ENCODE data around the gene PRPSAP2.
"Not testable (repeated sequence)": the region's sequence is repeated elsewhere in the genome, so short reads cannot be mapped to it uniquely, and the experiment has no call there.

The PRPSAP2 gene

DNA sequence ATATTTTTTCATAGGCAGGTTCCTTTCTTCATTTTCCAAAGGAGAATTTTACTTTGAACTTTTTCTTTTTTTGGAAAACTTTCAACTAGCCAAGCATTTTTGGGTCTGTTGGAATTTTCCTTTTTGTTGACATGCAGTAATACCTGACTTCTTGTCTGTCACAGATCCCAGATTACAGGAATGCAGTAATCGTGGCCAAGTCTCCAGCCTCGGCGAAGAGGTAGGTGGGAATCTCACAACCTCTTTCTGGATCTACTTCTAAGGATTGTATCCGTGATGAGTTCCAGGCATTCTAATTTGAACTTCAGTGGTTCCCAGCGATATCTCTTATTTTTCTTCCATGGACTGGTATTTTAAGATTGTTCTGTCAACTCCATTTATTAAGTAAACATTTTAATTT lies 31.7 kb downstream of the PRPSAP2 start:
- no peak for DNase-seq (ENCODE audit: low read depth)

- no peak for DNase-seq (ENCODE audit: low read depth)
These were observed 33.6 kb downstream of the PRPSAP2 start for GRCh38 chr17:18891541-18891940.

- no peak for DNase-seq (ENCODE audit: low read depth)
These were observed 38.2 kb downstream of the PRPSAP2 start for GRCh38 chr17:18896146-18896545.

GRCh38 chr17:18896947-18897346 lies 39.0 kb downstream of the PRPSAP2 start:
- no peak for DNase-seq (ENCODE audit: low read depth)

DNA sequence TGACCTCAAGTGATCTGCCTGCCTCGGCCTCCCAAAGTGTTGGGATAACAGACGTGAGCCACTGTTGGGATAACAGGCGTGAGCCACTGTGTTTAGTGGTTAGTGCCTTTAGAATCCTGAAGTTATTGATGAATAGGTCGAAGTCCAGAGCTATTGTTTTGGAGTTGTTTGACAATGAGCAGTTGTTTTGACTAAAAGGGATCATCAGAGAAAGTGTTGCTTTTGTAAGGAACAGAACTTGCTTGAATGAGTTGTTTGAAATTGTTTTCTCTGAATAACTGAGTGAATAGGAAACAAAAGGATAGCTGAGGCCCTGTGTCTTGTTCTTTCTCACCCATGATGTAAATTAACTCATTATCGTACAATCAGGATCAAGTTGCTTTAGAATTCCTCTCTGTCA lies 46.6 kb downstream of the PRPSAP2 start:
- no peak for DNase-seq (ENCODE audit: low read depth)

- DNase-seq (ENCODE audit: low read depth): no peak
These were observed 47.3 kb downstream of the PRPSAP2 start for GRCh38 chr17:18905226-18905625.

DNA sequence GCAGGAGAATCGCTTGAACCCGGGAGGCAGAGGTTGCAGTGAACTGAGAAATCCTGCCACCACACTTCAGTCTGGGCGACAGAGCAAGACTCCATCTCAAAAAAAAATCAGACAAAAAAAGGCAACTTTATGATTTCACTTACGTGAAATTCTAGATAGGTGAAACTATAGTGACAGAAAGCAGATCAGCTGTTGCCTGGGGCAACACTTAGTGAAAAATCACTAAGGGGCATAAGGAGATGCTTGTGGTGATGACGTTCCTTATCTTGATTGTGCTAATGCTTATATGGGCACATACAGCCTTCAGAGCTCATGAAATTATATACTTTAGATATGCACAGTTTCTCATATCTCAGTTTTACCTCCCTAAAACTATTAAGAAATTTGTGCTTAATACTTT lies 52.4 kb downstream of the PRPSAP2 start:
- DNase-seq (ENCODE audit: low read depth): no peak

DNA sequence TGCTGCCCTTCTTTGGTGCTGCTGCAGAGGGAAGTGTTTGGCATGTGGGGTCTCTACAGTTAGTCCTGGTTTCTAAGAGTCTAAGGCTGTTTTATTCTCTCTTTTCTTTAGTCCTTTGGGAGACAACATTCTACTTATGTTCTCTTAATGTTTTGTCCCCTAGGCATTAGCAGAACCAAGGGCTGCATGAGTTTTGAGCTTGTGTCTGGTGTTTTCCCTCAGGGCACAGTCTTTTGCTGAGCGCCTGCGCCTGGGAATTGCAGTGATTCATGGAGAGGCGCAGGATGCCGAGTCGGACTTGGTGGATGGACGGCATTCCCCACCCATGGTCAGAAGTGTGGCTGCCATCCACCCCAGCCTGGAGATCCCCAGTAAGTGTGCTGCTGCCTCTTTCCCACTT lies 53.0 kb downstream of the PRPSAP2 start:
- DNase-seq (ENCODE audit: low read depth): no peak

DNA sequence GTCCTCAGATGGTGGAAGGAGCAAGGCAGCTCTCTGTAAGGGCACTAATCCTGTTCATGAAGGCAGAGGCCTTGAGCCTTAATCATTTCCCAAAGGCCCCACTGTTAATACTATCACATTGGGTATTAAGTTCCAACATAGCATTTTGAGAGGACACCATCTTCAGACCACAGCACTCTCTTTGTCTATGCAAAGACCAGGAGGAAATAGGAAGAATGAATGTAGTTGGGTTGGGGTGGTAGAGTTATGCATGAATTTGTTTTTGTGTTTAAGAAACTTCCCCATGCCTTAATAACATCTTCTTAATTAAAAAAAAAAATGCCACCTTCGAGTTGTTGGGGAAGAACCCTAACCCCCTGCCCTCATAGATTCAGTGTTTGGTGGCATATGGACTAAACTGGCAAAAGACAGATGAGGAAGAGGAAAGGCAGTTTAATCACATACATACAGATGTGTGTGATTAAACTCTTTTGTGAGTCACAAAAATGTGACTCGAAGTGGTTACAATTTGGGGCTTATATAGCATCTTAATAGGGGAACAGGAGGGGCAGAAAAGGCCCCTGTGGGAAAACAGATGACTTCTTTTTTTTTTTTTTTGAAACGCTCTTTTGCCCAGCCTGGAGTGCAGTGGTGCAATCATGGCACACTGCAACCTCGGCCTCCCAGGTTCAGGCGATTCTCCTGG lies 59.0 kb downstream of the PRPSAP2 start:
- peak; percentile 29 for DNase-seq (ENCODE audit: low read depth)

DNA sequence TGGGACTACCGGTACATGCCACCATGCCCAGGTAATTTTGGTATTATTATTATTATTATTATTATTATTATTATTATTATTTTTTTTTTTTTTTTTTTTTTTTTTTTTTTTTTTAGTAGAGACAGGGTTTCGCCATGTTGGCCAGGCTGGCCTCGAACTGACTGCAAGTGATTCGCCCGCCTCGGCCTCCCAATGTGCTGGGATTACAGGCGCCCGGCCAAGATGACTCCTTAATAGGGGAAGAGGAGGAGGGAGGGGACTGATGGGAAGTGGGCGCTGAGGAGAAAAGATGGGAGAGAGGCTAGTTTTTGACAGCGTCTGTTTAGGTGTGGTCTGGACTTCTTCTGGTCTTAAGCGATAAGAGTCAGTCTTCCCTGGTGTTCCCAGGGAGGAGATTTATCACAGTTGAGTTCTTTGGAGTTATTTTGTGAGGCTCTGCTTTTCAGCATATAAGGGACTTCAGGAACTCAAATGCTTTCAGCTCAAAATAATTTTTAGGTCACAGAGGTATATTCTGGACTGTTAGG lies 59.6 kb downstream of the PRPSAP2 start:
- DNase-seq (ENCODE audit: low read depth): no peak

DNA sequence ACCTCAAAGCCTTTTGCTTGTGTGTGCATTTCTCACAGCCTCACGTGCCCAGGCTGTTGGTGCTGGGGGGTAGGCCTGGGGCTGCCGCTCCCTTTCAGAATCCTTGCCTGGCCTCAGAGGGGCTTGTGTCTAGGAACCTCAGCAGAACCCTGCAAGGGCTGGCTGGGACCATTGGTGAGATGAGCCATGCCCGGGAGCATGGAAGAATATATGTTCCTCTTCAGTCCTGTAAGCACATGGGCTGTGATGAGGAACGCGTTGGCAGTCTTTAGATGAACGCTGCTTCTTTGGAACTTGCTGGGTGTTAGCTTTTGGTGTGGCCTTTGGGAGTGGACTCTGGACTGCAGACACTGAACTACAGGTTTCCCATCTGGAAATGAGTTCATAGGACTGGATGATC lies 62.0 kb downstream of the PRPSAP2 start:
- DNase-seq (ENCODE audit: low read depth): no peak

GRCh38 chr17:18920911-18921441 lies 63.0 kb downstream of the PRPSAP2 start:
- DNase-seq (ENCODE audit: low read depth): no peak

- no peak for DNase-seq (ENCODE audit: low read depth)
These were observed 63.6 kb downstream of the PRPSAP2 start for GRCh38 chr17:18921485-18921884.

GRCh38 chr17:18921912-18922451 lies 64.1 kb downstream of the PRPSAP2 start:
- DNase-seq (ENCODE audit: low read depth): no peak

DNA sequence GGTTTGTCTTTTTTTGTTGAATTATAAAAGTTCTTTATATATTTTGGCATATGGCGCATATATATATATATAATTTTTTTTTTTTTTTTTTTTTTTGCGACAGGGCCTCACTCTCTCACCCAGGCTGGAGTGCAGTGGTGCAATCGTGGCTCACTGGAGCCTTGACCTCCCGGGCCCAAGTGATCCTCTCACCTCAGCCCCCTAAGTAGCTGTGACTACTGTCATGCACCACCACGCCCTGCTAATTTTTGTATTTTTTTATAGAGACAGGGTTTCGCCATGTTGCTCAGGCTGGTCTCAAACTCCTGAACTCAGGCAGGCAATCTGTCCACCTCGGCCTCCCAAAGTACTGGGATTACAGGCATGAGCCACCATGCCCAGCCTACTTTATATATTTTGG lies 64.7 kb downstream of the PRPSAP2 start:
- DNase-seq (ENCODE audit: low read depth): not testable (repeated sequence)

- no peak for DNase-seq (ENCODE audit: low read depth)
These were observed 67.3 kb downstream of the PRPSAP2 start for GRCh38 chr17:18925187-18925586.

DNA sequence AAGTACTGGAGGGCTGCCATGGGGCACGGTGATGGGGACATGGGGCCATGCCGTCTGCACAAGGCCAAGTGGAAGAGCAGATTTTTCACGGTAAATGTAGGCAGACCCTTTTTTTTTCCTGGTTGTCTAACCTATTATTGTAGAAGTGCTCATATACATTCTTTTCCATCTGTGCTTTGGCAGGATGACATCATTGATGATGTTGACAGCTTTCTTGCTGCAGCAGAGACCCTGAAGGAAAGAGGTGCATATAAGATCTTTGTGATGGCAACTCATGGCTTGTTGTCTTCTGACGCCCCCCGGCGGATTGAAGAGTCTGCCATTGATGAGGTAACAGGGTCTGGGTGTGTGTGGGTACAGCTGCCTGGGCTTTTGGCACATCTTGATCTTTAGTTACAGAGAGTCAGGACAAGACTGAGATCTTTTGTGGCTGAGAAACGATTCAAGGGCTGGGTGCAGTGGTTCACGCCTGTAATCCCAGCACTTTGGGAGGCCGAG lies 70.7 kb downstream of the PRPSAP2 start:
- DNase-seq (ENCODE audit: low read depth): no peak

DNA sequence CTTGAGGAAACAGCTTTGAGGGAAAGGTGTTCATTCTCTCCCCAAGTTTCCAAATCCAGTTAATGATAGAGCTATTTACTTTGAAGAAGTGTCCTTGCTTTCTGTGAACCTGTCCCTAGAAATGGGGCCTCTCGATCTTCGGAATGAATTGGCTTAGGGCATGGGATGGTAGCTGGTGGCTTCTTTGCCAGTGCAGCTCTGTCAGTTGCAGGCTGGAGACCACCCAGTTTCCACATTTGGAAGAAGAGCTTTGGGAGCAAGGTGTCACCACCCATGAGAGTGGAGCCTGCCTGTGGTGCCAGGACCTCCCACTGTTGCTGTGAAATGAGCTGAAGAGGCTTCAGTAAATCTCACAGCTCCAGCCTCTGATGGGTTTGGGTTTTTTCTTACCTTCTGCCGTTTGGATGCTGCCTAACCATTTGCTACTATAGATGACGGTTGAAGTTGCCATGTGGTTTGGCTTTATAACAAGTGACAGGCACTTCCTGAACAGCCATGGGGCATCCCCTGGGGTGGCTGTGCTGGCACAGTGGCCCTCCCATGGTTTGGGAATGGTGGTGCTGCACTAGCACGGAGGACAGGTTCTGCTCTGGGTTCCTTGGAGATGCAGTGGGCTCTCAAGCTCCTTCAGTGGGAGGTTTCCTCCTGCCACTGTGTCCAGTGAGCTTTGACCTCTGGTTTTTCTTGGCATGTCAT lies 74.6 kb downstream of the PRPSAP2 start:
- DNase-seq (ENCODE audit: low read depth): no peak

DNA sequence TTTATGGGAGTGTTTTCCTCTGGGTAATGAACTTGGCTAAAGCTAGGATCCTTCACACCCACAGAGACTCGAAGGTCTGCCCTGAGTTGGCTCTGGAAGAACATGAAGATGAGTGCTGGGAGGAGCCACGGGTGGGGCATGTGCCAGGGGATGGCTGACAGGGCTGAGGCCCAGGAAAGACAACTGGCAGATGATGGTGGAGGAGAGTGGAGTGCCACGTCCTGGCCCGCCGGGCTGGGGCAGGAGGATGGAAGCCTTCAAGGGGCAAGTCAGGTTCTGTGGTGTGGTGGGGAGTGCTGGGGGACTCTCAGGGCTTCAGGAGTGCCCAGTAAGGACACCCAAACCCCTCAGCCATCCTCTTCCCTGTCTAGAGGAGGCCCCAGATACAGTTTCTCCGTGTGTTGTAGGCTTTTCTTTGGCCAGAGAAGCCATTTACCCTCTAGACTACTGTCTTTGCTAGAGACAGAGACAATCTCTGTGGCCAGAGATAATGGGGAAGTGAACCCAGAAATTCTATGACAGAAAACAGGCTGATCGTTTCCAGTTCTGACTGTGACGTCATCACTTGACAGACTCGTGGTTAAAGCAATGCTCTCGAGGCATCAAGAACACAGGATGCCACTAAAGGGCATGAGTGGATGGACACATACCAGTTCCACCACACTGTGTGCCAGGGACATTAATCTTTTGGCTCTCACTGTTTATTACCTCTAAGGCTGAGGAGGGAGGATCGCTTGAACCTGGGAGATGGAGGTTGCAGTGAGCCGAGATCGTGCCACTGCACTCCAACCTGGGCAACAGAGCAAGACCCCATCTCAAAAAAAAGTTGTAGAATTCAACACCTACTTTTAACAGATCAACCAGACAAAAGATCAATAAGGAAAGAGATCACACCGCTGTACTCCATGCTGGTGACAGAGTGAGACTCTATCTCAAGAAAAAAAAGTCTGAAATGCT lies 75.4 kb downstream of the PRPSAP2 start:
- no peak for DNase-seq (ENCODE audit: low read depth)

DNA sequence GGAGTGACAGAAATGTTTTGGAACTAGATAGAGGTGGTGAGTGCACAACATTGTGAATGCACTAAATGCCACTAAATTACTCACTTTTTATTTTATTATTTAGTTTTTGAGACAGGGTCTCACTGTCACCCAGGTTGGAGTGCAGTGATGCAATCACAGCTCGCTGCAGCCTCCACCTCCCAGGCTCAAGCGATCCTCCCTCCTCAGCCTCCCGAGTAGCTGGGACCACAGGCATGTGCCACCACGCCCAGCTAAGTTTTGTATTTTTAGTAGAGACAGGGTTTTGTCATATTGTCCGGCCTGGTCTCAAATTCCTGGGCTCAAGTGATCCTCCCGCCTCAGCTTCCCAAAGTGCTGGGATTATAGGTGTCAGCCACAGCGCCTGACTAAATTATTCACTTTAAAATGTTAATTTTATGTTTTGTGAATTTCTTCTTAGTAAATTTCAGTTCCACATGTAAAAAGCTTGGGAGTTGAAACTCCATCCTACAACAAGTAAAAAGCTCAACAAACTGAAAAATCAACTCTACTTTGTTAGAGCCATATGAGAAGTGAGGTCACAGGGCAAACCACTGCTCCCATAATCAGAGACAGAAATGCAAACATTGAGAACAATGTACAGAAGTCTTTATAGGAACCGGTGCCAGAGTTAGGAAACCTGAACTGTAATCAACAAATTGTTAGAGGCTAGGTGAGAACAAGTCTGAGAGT lies 80.2 kb downstream of the PRPSAP2 start:
- no peak for DNase-seq (ENCODE audit: low read depth)

GRCh38 chr17:18938692-18939023 lies 80.7 kb downstream of the PRPSAP2 start:
- DNase-seq (ENCODE audit: low read depth): no peak
